ENCODE measurements around the gene LAPTM5. TPM values are rescaled to one million over a fixed set of nuclear protein-coding genes. Genes with fewer than 3 reads are reported as not detected.

The LAPTM5 gene
- total and polyA plus RNA-seq, 8 donors = 3.7 to 80.5 (median 10.9) TPM

- WGBS, 2 donors = 78% methylated on average over 22 to 23 of the region's 23 CpGs
- Histone ChIP-seq H3K27ac (no peak overlapping the region), H3K4me1 (no peaks in the 10 kb centered on the region), H3K27me3 (peaks cover 0 to 5% (median 0%) of the 10 kb centered on the region in 4 donors), H3K36me3 (no peaks in the 10 kb centered on the region), H3K9me3 (no peaks in the 10 kb centered on the region), H3K4me3 (no peak overlapping the region)
- peak in 1 of 6 donors; percentile 20 for DNase-seq
- no peak for TF ChIP-seq CTCF (IDR thresholded peaks at IDR 0.05)
- intact Hi-C loops (cut with DNase I) = loop anchor here in 1 of 3 donors (5.0 kb wide), 1 partner anchor 50 kb away; no protein-coding TSS in a partner anchor
- no peak for FAIRE-seq
- no peak for ATAC-seq
These were observed 19.7 kb upstream of the LAPTM5 start for GRCh38 chr1:30777060-30777903.

DNA sequence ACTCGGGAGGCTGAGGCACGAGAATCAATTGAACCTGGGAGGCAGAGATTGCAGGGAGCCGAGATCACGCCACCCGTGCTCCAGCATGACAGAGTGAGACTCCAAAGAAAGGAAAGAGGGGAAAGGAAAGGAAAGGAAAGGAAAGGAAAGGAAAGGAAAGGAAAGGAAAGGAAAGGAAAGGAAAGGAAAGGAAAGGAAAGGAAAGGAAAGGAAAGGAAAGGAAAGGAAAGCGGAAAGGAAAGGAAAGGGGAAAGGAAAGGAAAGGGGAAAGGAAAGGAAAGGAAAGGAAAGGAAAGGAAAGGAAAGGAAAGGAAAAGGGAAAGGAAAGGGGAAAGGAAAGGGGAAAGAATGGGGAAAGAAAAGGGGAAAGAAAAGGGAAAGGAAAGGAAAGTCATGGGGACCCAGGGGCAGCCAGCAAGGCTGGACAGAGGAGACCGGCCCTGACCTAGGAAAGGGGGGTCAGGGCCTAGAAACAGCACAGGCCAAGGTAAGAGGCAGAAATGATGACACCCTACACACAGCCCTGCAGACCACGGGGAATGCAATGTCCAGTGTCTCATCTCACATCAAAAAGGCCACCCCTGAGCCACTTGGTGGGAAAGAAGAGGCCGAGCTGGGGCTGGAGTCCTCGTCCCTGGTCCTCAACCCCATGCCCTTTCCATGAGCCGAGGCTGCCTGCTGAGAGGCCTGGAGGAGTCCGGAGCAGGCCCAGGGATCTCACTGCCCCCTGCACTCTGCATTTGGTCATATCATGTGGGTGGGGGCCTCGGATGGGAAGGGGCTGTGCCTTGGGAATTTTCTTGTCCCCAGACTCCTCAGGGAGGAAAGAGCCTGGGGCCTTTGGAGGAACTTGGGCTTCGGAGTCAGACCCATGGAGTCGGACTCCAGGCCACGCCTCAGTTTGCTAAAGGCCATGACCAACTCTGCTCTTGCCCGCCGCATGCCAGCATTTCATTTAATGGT is 18.8 kb upstream of the LAPTM5 start:
- WGBS, 2 donors = 81 to 84% methylated on average over 17 to 18 of the region's 18 CpGs
- Histone ChIP-seq H3K27ac (no peak overlapping the region), H3K36me3 (no peaks in the 10 kb centered on the region), H3K4me3 (no peak overlapping the region), H3K27me3 (peaks cover 0 to 5% (median 0%) of the 10 kb centered on the region in 4 donors), H3K4me1 (no peaks in the 10 kb centered on the region), H3K9me3 (no peaks in the 10 kb centered on the region)
- ATAC-seq = no peak
- peak in 1 of 6 donors; percentile 36 for DNase-seq
- intact Hi-C loops (cut with DNase I) = loop anchor here in 1 of 3 donors (5.0 kb wide), 1 partner anchor 49 kb away; no protein-coding TSS in a partner anchor
- FAIRE-seq = no peak
- no peak for TF ChIP-seq CTCF (IDR thresholded peaks at IDR 0.05)

DNA sequence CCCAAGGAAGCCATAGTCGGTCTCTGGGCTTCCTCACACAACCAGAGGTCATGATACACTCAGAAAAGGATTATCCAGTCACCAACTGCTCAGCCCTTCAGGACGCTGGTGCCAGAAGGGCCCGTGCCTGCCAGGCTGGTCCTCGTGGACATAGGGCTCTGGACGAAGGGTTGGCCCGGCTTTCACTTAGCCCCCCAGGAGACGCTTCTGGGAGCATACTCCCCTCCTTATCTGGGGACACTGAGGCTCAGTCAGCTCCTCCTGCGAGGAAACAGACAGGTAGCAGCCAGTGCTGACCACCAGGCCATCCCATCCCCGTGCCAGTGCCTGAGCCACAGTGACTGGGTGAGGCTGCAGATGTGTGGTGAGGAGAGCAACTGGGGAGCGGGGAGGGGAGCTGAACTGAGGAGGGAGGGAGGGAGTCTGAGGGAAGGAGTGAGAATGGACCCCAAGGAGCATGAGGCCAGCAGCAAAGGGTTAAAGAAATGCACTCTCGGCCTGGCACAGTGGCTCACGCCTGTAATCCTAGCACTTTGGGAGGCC is 17.9 kb upstream of the LAPTM5 start:
- FAIRE-seq (no peak), DNase-seq (peak in 1 of 6 donors; percentile 37), ATAC-seq (no peak)
- WGBS, 2 donors = 70 to 77% methylated on average over 12 of the region's 12 CpGs
- H3K4me1 ChIP-seq = no peaks in the 10 kb centered on the region
- no peak for TF ChIP-seq CTCF (IDR thresholded peaks at IDR 0.05)
- intact Hi-C loops (cut with DNase I) = loop anchor here in 1 of 3 donors (5.0 kb wide), 1 partner anchor 48 kb away; no protein-coding TSS in a partner anchor
- H3K27ac ChIP-seq = no peak overlapping the region
- H3K36me3 ChIP-seq = no peaks in the 10 kb centered on the region
- no peaks in the 10 kb centered on the region for H3K9me3 ChIP-seq
- peaks cover 0 to 3% (median 0%) of the 10 kb centered on the region in 4 donors for H3K27me3 ChIP-seq
- no peak overlapping the region for H3K4me3 ChIP-seq

- Histone ChIP-seq H3K9me3 (no peaks in the 10 kb centered on the region), H3K27me3 (no peaks in the 10 kb centered on the region), H3K27ac (no peak overlapping the region), H3K4me1 (no peaks in the 10 kb centered on the region), H3K36me3 (no peaks in the 10 kb centered on the region), H3K4me3 (no peak overlapping the region)
- DNase-seq (peak in 1 of 6 donors; percentile 53), ATAC-seq (no peak), FAIRE-seq (no peak)
- 56 to 60% methylated on average over 22 of the region's 22 CpGs for whole genome bisulfite sequencing, 2 donors
- intact Hi-C loops (cut with DNase I) = loop anchor here in 1 of 3 donors (5.0 kb wide), 1 partner anchor 47 kb away; no protein-coding TSS in a partner anchor
- no peak for TF ChIP-seq CTCF (IDR thresholded peaks at IDR 0.05)
These were observed 17.2 kb upstream of the LAPTM5 start for GRCh38 chr1:30774550-30775432.
